CD4-positive, alpha-beta T cell treated with Interleukin-15 for 1 hour (primary cell): ENCODE measurements around the gene USP8.
"Not testable (repeated sequence)": the region's sequence is repeated elsewhere in the genome, so short reads cannot be mapped to it uniquely, and the experiment has no call there.

Experiments used
- DNase-seq: peaks from one replicate; pipeline ENCODE4 v3.0.0-alpha.2; 2020

Gene USP8

GRCh38 chr15:50424066-50424890 lies at the start of gene USP8:
Gene USP8, plus strand, starts transcription at chr15:50424405. Its CDS starts 14,669 bp downstream, at chr15:50439074.
- peak; percentile 93 for DNase-seq

GRCh38 chr15:50377867-50378751 lies 46.1 kb upstream of the USP8 start:
- DNase-seq, result no peak

GRCh38 chr15:50378776-50379175 lies 45.4 kb upstream of the USP8 start:
- no peak for DNase-seq

- DNase-seq, result not testable (repeated sequence)
Observed at GRCh38 chr15:50379413-50379812, 44.8 kb upstream of the USP8 start.

- no peak for DNase-seq
Observed at GRCh38 chr15:50380089-50380488, 44.1 kb upstream of the USP8 start.

- DNase-seq, result no peak
Observed at GRCh38 chr15:50381438-50381837, 42.8 kb upstream of the USP8 start.

- not testable (repeated sequence) for DNase-seq
Observed at GRCh38 chr15:50382408-50382807, 41.8 kb upstream of the USP8 start.

GRCh38 chr15:50390554-50391264 lies 33.5 kb upstream of the USP8 start:
- DNase-seq, result no peak

GRCh38 chr15:50391561-50391960 lies 32.6 kb upstream of the USP8 start:
- not testable (repeated sequence) for DNase-seq

- DNase-seq, result no peak
Observed at GRCh38 chr15:50411870-50412269, 12.3 kb upstream of the USP8 start.

- no peak for DNase-seq
Observed at GRCh38 chr15:50414624-50415023, 9.6 kb upstream of the USP8 start.

GRCh38 chr15:50415752-50416404 lies 8.3 kb upstream of the USP8 start:
- no peak for DNase-seq

GRCh38 chr15:50416890-50417289 lies 7.3 kb upstream of the USP8 start:
- DNase-seq, result no peak

GRCh38 chr15:50418041-50418583 lies 6.1 kb upstream of the USP8 start:
- no peak for DNase-seq

GRCh38 chr15:50425219-50425618 lies 1.0 kb downstream of the USP8 start:
- DNase-seq, result no peak

- not testable (repeated sequence) for DNase-seq
Observed at GRCh38 chr15:50425678-50426246, 1.6 kb downstream of the USP8 start.

GRCh38 chr15:50426428-50426827 lies 2.2 kb downstream of the USP8 start:
- DNase-seq, result no peak

GRCh38 chr15:50431204-50431603 lies 7.0 kb downstream of the USP8 start:
- no peak for DNase-seq

- DNase-seq, result no peak
Observed at GRCh38 chr15:50432230-50432629, 8.0 kb downstream of the USP8 start.

- DNase-seq, result no peak
Observed at GRCh38 chr15:50435772-50436171, 11.6 kb downstream of the USP8 start.

- DNase-seq, result no peak
Observed at GRCh38 chr15:50438251-50438650, 14.0 kb downstream of the USP8 start.

- no peak for DNase-seq
Observed at GRCh38 chr15:50440932-50441331, 16.7 kb downstream of the USP8 start.
